B cell (primary cell): ENCODE results near the gene SLC48A1. TPM values are rescaled to one million over a fixed set of nuclear protein-coding genes. Genes with fewer than 3 reads are reported as not detected.

ENCODE experiments used
- ATAC-seq: fragments of 200-7000 bp; cut with Tn5 transposase; one replicate; pipeline ENCODE4 v1.10.0; 2021; ENCODE audit warnings: low read depth, mild to moderate bottlenecking, moderate number of reproducible peaks, moderate library complexity
- CTCF ChIA-PET: fragments of 350-600 bp; sonication (Branson Sonifier 250); formaldehyde crosslinking; loops from one replicate; lab custom pipeline; 2021; ENCODE audit warnings: antibody characterized with exemption, inconsistent platforms; lab: Charles Lee
- POLR2A ChIA-PET: fragments of 350-600 bp; sonication (Branson Sonifier 250); formaldehyde crosslinking; loops from one replicate; lab custom pipeline; 2021; ENCODE audit warnings: antibody characterized with exemption; lab: Charles Lee
- DNase-seq: peaks from one replicate; pipeline ENCODE4 v3.0.0; 2013
- H2AFZ ChIP-seq: 2 replicates; pipeline ENCODE4 v1.6.1; 2012; ENCODE audit warnings: mild to moderate bottlenecking, low read depth, low read length; ENCODE audit not compliant: insufficient read depth, poor library complexity, severe bottlenecking
- H3K27ac ChIP-seq, 2 donors: 1 replicate in 1 of 2; 2 replicates in 1 of 2; pipeline ENCODE4 v1.5.1; 2012 to 2013; ENCODE audit warnings: low read length in 2 of 2, mild to moderate bottlenecking in 2 of 2, moderate library complexity in 1 of 2
- H3K27me3 ChIP-seq, 4 experiments: fragments of 200-600 bp in 1 of 4; sonication (generic) in 1 of 4; replicated peaks in 1 of 4; 1 replicate in 2 of 4; 2 replicates in 2 of 4; pipeline versions ENCODE4 v1.6.1 to v1.7.0; 2013 to 2016; ENCODE audit warnings: low read length in 3 of 4, mild to moderate bottlenecking in 2 of 4, mixed read lengths in 1 of 4, moderate library complexity in 1 of 4; ENCODE audit not compliant: insufficient read depth in 4 of 4, control insufficient read depth in 3 of 4; ENCODE audit errors: control extremely low read depth in 1 of 4
- H3K36me3 ChIP-seq, 2 experiments: replicated peaks in 1 of 2; 1 replicate in 1 of 2; 2 replicates in 1 of 2; pipeline versions ENCODE4 v1.6.1 to v1.7.1; 2013; ENCODE audit warnings: low read length in 1 of 2; ENCODE audit not compliant: insufficient read depth in 2 of 2, control insufficient read depth in 1 of 2; ENCODE audit errors: control extremely low read depth in 1 of 2, extremely low read depth in 1 of 2
- H3K4me1 ChIP-seq, 2 donors: fragments of 200-600 bp in 1 of 2; sonication (generic) in 1 of 2; 1 replicate in 1 of 2; 2 replicates in 1 of 2; pipeline versions ENCODE4 v1.5.1 to v1.6.1; 2013 to 2017; ENCODE audit warnings: low read length in 2 of 2; ENCODE audit not compliant: control insufficient read depth in 2 of 2, insufficient read depth in 2 of 2
- H3K4me2 ChIP-seq: replicated peaks from 2 replicates; pipeline ENCODE3; 2012; ENCODE audit warnings: mild to moderate bottlenecking, low read depth, low read length; ENCODE audit not compliant: poor library complexity, severe bottlenecking
- H3K4me3 ChIP-seq, 5 experiments: fragments of 200-600 bp in 1 of 5; sonication (generic) in 1 of 5; 1 replicate in 3 of 5; 2 replicates in 2 of 5; pipeline versions ENCODE4 v1.5.1 to v1.7.0; 2011 to 2016; ENCODE audit warnings: low read length in 4 of 5, mild to moderate bottlenecking in 4 of 5, low read depth in 2 of 5, control low read depth in 1 of 5, moderate library complexity in 1 of 5; ENCODE audit not compliant: insufficient read depth in 1 of 5; ENCODE audit errors: control extremely low read depth in 1 of 5, extremely low read depth in 1 of 5
- H3K79me2 ChIP-seq: fragments of 200-600 bp; sonication (generic); one replicate; pipeline ENCODE4 v1.6.0; 2016; ENCODE audit warnings: low read length; ENCODE audit not compliant: control insufficient read depth, insufficient read depth
- H3K9ac ChIP-seq: fragments of 200-600 bp; sonication (generic); 2 replicates; pipeline ENCODE4 v1.6.1; 2017; ENCODE audit warnings: mild to moderate bottlenecking, low read length, moderate library complexity
- H3K9me3 ChIP-seq, 3 donors: one replicate each; pipeline versions ENCODE4 v1.6.1 to v1.7.1; 2013; ENCODE audit warnings: low read length in 2 of 3; ENCODE audit not compliant: control insufficient read depth in 2 of 3, insufficient read depth in 1 of 3; ENCODE audit errors: control extremely low read depth in 1 of 3
- H4K20me1 ChIP-seq: 2 replicates; pipeline ENCODE4 v1.6.0; 2012; ENCODE audit warnings: mild to moderate bottlenecking, low read length; ENCODE audit not compliant: insufficient read depth, control insufficient read depth, poor library complexity, severe bottlenecking
- H3K27ac Mint-ChIP-seq: one replicate; pipeline ENCODE4 v1.8.0; 2021; ENCODE audit warnings: mixed read lengths
- H3K27me3 Mint-ChIP-seq: one replicate; pipeline ENCODE4 v1.8.0; 2021; ENCODE audit warnings: mixed read lengths
- H3K4me1 Mint-ChIP-seq: one replicate; pipeline ENCODE4 v1.8.0; 2021; ENCODE audit warnings: mixed read lengths
- H3K4me3 Mint-ChIP-seq: one replicate; pipeline ENCODE4 v1.8.0; 2021; ENCODE audit warnings: mixed read lengths
- H3K9me3 Mint-ChIP-seq: one replicate; pipeline ENCODE4 v1.8.0; 2022; ENCODE audit warnings: mixed read lengths; ENCODE audit not compliant: insufficient read depth
- EZH2 ChIP-seq: IDR thresholded peaks from 2 replicates; pipeline ENCODE4 v1.6.1; 2012; ENCODE audit warnings: borderline replicate concordance, low read depth, mild to moderate bottlenecking, moderate library complexity, low read length; ENCODE audit not compliant: insufficient read depth, poor library complexity, severe bottlenecking
- WGBS: methylation state at CpG from one replicate; pipeline ENCODE4 v1.1.5; 2013; ENCODE audit warnings: missing lambda C conversion rate; ENCODE audit not compliant: insufficient coverage; 5-methylcytosine and 5-hydroxymethylcytosine counted together
- intact Hi-C: fragments of 100-400 bp; cut with micrococcal nuclease; formaldehyde crosslinking; loops from one replicate; pipeline ENCODE4 v1.10.0; 2022
- polyA plus RNA-seq: library from polyadenylated mRNA; depleted of rRNA; stranded (reverse); fragments of >200 nt; gene quantifications from 2 replicates; pipeline ENCODE4 v1.2.3, GENCODE V29; 2012
- total RNA-seq, 2 donors: library from RNA; stranded (reverse); fragments of 120-200 nt in 1 of 2; gene quantifications; 1 replicate in 1 of 2; 2 replicates in 1 of 2; pipeline versions ENCODE4 v1.2.3 to v1.2.4, GENCODE V29; 2013 to 2022
- TF ChIP-seq, protein P1 (sequence below): fragments of 200-600 bp; IDR thresholded peaks from one replicate; pipeline ENCODE4 v1.8.0; 2022; ENCODE audit warnings: antibody characterized with exemption, mild to moderate bottlenecking

SLC48A1 gene
- total and polyA plus RNA-seq, 2 donors (not counting 1 experiment from before 2014, with no cell fraction given), result 8.0 to 20.0 TPM

DNA sequence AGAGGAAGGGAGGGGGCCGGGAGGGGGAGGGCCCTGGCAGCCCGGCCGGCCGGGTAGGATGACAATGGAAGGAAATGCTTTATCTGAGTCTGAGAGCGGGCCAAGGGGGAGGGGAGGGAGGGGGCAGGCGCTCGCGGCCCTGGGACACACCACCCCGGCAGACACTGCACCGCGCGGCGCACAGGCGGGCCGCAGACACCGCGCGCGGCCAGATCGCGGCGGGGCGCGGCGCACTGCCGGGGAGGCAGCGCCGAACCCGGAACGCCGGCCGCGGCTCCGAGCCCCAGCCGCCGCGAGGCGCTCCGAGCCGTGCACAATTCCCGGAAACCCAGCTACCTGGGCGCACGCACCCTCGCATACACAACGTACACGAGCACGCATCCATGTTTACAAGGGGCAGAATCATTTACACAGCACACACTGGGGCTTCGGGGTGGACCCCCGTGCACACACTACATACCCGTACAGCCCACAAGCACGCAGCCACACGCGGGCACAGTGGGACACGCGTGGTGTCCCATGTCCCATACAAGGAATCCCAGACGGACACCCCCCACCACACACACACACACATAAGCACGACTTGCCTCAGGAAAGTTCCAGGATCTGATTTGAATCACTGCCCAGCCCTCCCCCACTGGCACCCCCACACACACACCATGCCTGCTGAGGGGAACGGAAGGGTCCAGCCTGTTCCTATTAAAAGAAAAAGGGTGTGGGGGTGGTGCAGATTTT lies 47.0 kb downstream of the SLC48A1 start, which contains the start of gene HDAC7:
Gene HDAC7, minus strand, starts transcription at position 8 of the 735 bp plus-strand sequence. CDS start 118 bp downstream, outside the sequence.
- DNase-seq (peak; percentile 82), ATAC-seq (peak; percentile 74)
- H3K4me3 Mint-ChIP-seq, result peak within 1 kb of the TSS; percentile 96
- Histone ChIP-seq H2AFZ (peak within 1 kb of the TSS; percentile 84), H4K20me1 (no peaks in the 10 kb centered on the region), H3K9ac (peak within 1 kb of the TSS; percentile 77), H3K27ac (peak within 1 kb of the TSS; percentile 67 to 96), H3K4me3 (peak within 1 kb of the TSS; percentile 58 to 76 (median 73)), H3K27me3 (no peaks in the 10 kb centered on the region), H3K4me2 (peak within 1 kb of the TSS; percentile 79), H3K36me3 (no peaks in the 10 kb centered on the region), H3K4me1 (peaks cover 51 to 64% of the 10 kb centered on the region in 2 donors), H3K79me2 (peaks cover 52% of the 10 kb centered on the region), H3K9me3 (no peaks in the 10 kb centered on the region)
- POLR2A ChIA-PET, result interaction anchor here (0.7 to 17.3 kb wide), 4 partner anchors 9 to 16 kb away, joined by 7 to 264 read pairs (median 9); no protein-coding TSS in a partner anchor
- TF ChIP-seq, protein P1, sequence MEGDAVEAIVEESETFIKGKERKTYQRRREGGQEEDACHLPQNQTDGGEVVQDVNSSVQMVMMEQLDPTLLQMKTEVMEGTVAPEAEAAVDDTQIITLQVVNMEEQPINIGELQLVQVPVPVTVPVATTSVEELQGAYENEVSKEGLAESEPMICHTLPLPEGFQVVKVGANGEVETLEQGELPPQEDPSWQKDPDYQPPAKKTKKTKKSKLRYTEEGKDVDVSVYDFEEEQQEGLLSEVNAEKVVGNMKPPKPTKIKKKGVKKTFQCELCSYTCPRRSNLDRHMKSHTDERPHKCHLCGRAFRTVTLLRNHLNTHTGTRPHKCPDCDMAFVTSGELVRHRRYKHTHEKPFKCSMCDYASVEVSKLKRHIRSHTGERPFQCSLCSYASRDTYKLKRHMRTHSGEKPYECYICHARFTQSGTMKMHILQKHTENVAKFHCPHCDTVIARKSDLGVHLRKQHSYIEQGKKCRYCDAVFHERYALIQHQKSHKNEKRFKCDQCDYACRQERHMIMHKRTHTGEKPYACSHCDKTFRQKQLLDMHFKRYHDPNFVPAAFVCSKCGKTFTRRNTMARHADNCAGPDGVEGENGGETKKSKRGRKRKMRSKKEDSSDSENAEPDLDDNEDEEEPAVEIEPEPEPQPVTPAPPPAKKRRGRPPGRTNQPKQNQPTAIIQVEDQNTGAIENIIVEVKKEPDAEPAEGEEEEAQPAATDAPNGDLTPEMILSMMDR, result no peak
- TF ChIP-seq EZH2, result no peak
- H3K4me1 Mint-ChIP-seq, result peaks cover 67% of the 10 kb centered on the region
- intact Hi-C loops, result loop anchor here (1.0 to 5.0 kb wide), 4 partner anchors 12 to 287 kb away; partner anchors contain the start of gene SENP1
- peak within 1 kb of the TSS; percentile 97 for H3K27ac Mint-ChIP-seq
- under 1% methylated on average over 55 of the region's 58 CpGs for WGBS
- H3K27me3 Mint-ChIP-seq, result no peaks in the 10 kb centered on the region
- CTCF ChIA-PET, result interaction anchor here (0.7 to 38.8 kb wide), 8 partner anchors 12 to 78 kb away, joined by 3 to 1203 read pairs (median 7); no protein-coding TSS in a partner anchor
- no peaks in the 10 kb centered on the region for H3K9me3 Mint-ChIP-seq
